Astrocyte (in vitro differentiated cells and primary cell): ENCODE data around the gene ACAP3.

ENCODE experiments used
- EZH2 ChIP-seq: IDR thresholded peaks from 2 replicates; pipeline ENCODE4 v1.6.1; 2012; ENCODE audit warnings: mild to moderate bottlenecking, low read length, inconsistent platforms; ENCODE audit not compliant: insufficient read depth
- TF ChIP-seq, protein P1 (sequence below): IDR thresholded peaks from 2 replicates; pipeline ENCODE4 v1.5.1; 2011; ENCODE audit warnings: low read depth, mild to moderate bottlenecking, inconsistent platforms, low read length, moderate library complexity; ENCODE audit not compliant: insufficient read depth

- TF ChIP-seq EZH2, result no peak
- TF ChIP-seq, protein P1, sequence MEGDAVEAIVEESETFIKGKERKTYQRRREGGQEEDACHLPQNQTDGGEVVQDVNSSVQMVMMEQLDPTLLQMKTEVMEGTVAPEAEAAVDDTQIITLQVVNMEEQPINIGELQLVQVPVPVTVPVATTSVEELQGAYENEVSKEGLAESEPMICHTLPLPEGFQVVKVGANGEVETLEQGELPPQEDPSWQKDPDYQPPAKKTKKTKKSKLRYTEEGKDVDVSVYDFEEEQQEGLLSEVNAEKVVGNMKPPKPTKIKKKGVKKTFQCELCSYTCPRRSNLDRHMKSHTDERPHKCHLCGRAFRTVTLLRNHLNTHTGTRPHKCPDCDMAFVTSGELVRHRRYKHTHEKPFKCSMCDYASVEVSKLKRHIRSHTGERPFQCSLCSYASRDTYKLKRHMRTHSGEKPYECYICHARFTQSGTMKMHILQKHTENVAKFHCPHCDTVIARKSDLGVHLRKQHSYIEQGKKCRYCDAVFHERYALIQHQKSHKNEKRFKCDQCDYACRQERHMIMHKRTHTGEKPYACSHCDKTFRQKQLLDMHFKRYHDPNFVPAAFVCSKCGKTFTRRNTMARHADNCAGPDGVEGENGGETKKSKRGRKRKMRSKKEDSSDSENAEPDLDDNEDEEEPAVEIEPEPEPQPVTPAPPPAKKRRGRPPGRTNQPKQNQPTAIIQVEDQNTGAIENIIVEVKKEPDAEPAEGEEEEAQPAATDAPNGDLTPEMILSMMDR, result no peak
Measured at GRCh38 chr1:1332031-1332755, 24.5 kb upstream of the ACAP3 start.
